ENCODE measurements around the gene MYO5C. TPM values are rescaled to one million over a fixed set of nuclear protein-coding genes. Genes with fewer than 3 reads are reported as not detected.

The MYO5C gene
- total RNA-seq, 1 experiment from 2014 or later, result 28.2 TPM

DNA sequence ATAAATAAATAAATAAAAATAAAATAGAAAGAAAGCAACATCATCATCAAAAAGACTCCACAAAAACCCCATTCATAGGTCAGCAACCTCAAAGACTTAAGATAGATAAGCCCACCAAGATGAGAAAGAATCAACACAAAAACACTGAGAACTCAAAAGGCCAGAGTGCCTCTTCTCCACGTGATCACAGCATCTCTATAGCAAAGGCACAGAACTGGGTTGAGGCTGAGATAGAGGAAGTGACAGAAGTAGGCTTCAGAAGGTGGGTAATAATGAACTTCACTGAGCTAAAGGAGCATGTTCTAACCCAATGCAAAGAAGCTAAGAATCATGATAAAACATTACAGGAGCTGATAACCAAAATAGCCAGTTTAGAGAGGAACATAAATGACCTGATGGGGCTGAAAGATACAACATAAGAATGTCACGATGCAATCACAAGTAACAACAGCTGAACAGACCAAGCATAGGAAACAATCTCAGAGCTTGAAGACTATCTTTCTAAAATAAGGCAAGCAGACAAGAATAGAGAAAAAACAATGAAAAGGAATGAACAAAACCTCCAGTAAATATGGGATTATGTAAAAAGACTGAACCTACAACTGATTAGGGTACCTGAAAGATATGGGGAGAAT is 130.9 kb downstream of the MYO5C start:
- no peak for TF ChIP-seq SIN3A (IDR thresholded peaks at IDR 0.05; ENCODE audit: borderline replicate concordance, insufficient read depth, low read depth, low read length)
- POLR2A ChIA-PET, result no interaction called here
- BruUV-seq (replicated peaks), result no TSS peak
- Histone ChIP-seq H3K4me3 (ENCODE audit: low read depth in 2 of 2, low read length in 2 of 2) (no peak overlapping the region), H3K27ac (ENCODE audit: low read length) (peak overlapping the region; percentile 25; the same call in 1 of the 2 replicates), H3K36me3 (ENCODE audit: control insufficient read depth, insufficient read depth, low read length) (no peaks in the 10 kb centered on the region), H3K27me3 (ENCODE audit: control insufficient read depth, insufficient read depth, low read length) (no peaks in the 10 kb centered on the region), H3K4me1 (ENCODE audit: control insufficient read depth, insufficient read depth, low read length) (no peaks in the 10 kb centered on the region), H3K9me3 (ENCODE audit: control insufficient read depth, insufficient read depth, low read depth, low read length) (no peaks in the 10 kb centered on the region)
- ATAC-seq, result no peak
- in situ Hi-C loops (cut with HindIII; ENCODE audit: low pct_unique_long_range_greater_than_20kb, low sequenced_read_pairs), result no loop called here
- intact Hi-C loops (cut with micrococcal nuclease; ENCODE audit: unreplicated experiment), result no loop called here
- DNase-seq (ENCODE audit: low read depth, low spot score), result no peak
- CTCF ChIA-PET, result no interaction called here

DNA sequence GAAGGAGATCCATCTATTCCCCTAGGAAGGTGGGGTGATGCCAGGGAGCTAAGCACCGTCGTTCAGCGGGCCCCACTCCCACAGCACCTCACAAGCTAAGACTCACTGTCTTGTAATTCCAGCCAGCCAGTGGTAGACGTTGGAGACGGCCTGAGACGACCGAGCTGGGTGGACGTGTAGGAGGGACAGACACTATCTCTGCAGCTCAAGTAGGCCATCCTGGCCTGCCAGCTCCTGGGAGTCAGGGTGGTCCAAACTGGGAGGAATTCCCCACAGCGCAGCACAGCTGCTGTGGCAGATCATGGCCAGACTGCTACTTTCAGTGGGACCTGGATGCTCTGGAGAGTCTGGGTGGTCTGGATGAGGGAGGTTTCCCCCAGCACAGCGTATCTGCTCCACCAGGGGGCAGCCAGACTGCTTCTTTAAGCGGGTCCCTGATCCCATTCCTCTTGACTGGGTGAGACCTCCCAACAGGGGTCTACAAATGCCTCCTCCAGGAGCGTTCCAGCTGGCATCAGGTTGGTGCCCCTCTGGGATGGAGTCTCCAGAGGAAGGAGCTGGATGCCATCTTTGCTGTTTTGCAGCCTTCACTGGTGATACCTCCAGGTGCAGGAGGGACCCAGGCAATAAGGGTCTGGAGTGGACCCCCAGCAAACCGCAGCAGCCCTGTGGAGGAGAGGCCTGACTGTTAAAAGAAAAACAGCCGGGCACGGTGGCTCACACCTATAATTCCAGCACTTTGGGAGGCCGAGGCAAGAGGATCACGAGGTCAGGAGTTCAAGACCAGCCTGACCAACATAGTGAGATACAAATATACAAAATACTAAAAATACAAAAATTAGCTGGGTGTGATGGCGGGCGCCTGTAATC is 132.0 kb downstream of the MYO5C start:
- ATAC-seq, result peak; percentile 65
- H3K4me3 ChIP-seq (ENCODE audit: low read depth in 2 of 2, low read length in 2 of 2), result no peak overlapping the region
- POLR2A ChIA-PET, result no interaction called here
- H3K27ac ChIP-seq (ENCODE audit: low read length), result no peak overlapping the region
- H3K9me3 ChIP-seq (ENCODE audit: control insufficient read depth, insufficient read depth, low read depth, low read length), result no peaks in the 10 kb centered on the region
- no peaks in the 10 kb centered on the region for H3K27me3 ChIP-seq (ENCODE audit: control insufficient read depth, insufficient read depth, low read length)
- no peak for DNase-seq (ENCODE audit: low read depth, low spot score)
- intact Hi-C loops (cut with micrococcal nuclease; ENCODE audit: unreplicated experiment), result no loop called here
- no peaks in the 10 kb centered on the region for H3K4me1 ChIP-seq (ENCODE audit: control insufficient read depth, insufficient read depth, low read length)
- no peaks in the 10 kb centered on the region for H3K36me3 ChIP-seq (ENCODE audit: control insufficient read depth, insufficient read depth, low read length)
- in situ Hi-C loops (cut with HindIII; ENCODE audit: low pct_unique_long_range_greater_than_20kb, low sequenced_read_pairs), result no loop called here
- no TSS peak for BruUV-seq (replicated peaks)
- CTCF ChIA-PET, result no interaction called here
- no peak for TF ChIP-seq SIN3A (IDR thresholded peaks at IDR 0.05; ENCODE audit: borderline replicate concordance, insufficient read depth, low read depth, low read length)
- TF ChIP-seq, protein P1, sequence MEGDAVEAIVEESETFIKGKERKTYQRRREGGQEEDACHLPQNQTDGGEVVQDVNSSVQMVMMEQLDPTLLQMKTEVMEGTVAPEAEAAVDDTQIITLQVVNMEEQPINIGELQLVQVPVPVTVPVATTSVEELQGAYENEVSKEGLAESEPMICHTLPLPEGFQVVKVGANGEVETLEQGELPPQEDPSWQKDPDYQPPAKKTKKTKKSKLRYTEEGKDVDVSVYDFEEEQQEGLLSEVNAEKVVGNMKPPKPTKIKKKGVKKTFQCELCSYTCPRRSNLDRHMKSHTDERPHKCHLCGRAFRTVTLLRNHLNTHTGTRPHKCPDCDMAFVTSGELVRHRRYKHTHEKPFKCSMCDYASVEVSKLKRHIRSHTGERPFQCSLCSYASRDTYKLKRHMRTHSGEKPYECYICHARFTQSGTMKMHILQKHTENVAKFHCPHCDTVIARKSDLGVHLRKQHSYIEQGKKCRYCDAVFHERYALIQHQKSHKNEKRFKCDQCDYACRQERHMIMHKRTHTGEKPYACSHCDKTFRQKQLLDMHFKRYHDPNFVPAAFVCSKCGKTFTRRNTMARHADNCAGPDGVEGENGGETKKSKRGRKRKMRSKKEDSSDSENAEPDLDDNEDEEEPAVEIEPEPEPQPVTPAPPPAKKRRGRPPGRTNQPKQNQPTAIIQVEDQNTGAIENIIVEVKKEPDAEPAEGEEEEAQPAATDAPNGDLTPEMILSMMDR (IDR thresholded peaks at IDR 0.05), result peak; percentile 19

DNA sequence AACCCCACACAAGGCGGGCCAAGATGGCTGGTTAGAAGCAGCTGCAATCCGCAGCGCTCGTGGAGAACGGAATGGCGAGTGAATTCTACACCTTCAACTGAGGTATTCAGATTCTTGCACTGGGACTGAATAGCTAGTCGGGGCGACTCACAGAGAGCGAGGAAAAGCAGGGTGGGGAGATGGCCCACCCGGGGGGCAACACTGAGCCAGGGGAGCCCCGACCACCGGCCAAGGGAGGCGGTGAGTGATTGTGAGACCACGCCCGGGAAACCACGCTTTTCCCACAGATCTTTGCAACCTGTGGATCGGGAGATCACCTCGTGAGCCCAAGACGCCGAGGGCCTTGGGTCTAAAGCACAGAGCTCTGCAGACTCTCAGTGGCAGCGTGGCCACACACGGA is 132.7 kb downstream of the MYO5C start:
- in situ Hi-C loops (cut with HindIII; ENCODE audit: low pct_unique_long_range_greater_than_20kb, low sequenced_read_pairs), result no loop called here
- Histone ChIP-seq H3K4me1 (ENCODE audit: control insufficient read depth, insufficient read depth, low read length) (no peaks in the 10 kb centered on the region), H3K27me3 (ENCODE audit: control insufficient read depth, insufficient read depth, low read length) (no peaks in the 10 kb centered on the region), H3K4me3 (ENCODE audit: low read depth in 2 of 2, low read length in 2 of 2) (no peak overlapping the region), H3K9me3 (ENCODE audit: control insufficient read depth, insufficient read depth, low read depth, low read length) (no peaks in the 10 kb centered on the region), H3K36me3 (ENCODE audit: control insufficient read depth, insufficient read depth, low read length) (no peaks in the 10 kb centered on the region), H3K27ac (ENCODE audit: low read length) (no peak overlapping the region)
- BruUV-seq (replicated peaks), result no TSS peak
- TF ChIP-seq SIN3A (IDR thresholded peaks at IDR 0.05; ENCODE audit: borderline replicate concordance, insufficient read depth, low read depth, low read length), result no peak
- TF ChIP-seq, protein P2, sequence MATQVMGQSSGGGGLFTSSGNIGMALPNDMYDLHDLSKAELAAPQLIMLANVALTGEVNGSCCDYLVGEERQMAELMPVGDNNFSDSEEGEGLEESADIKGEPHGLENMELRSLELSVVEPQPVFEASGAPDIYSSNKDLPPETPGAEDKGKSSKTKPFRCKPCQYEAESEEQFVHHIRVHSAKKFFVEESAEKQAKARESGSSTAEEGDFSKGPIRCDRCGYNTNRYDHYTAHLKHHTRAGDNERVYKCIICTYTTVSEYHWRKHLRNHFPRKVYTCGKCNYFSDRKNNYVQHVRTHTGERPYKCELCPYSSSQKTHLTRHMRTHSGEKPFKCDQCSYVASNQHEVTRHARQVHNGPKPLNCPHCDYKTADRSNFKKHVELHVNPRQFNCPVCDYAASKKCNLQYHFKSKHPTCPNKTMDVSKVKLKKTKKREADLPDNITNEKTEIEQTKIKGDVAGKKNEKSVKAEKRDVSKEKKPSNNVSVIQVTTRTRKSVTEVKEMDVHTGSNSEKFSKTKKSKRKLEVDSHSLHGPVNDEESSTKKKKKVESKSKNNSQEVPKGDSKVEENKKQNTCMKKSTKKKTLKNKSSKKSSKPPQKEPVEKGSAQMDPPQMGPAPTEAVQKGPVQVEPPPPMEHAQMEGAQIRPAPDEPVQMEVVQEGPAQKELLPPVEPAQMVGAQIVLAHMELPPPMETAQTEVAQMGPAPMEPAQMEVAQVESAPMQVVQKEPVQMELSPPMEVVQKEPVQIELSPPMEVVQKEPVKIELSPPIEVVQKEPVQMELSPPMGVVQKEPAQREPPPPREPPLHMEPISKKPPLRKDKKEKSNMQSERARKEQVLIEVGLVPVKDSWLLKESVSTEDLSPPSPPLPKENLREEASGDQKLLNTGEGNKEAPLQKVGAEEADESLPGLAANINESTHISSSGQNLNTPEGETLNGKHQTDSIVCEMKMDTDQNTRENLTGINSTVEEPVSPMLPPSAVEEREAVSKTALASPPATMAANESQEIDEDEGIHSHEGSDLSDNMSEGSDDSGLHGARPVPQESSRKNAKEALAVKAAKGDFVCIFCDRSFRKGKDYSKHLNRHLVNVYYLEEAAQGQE (IDR thresholded peaks at IDR 0.05; ENCODE audit: insufficient read depth in 1 of 2, low read depth in 2 of 2, low read length in 1 of 2), result no peak
- TF ChIP-seq, protein P1 (IDR thresholded peaks at IDR 0.05), result no peak
- TF ChIP-seq TCF7L2 (IDR thresholded peaks at IDR 0.05; ENCODE audit: low read depth, low read length), result no peak
- TF ChIP-seq POLR2AphosphoS5 (IDR thresholded peaks at IDR 0.05; ENCODE audit: low read depth, low read length), result no peak
- intact Hi-C loops (cut with micrococcal nuclease; ENCODE audit: unreplicated experiment), result no loop called here
- ATAC-seq (no peak), DNase-seq (ENCODE audit: low read depth, low spot score) (no peak)
- CTCF ChIA-PET, result no interaction called here
- POLR2A ChIA-PET, result no interaction called here

All from Panc1 (cell line).